Panc1 (cell line): ENCODE data around the gene APOC3. TPM values are rescaled to one million over a fixed set of nuclear protein-coding genes. Genes with fewer than 3 reads are reported as not detected.

Experiments
- ATAC-seq: fragments of 200-7000 bp; cut with Tn5 transposase; 2 replicates; pipeline ENCODE4 v1.9.1; 2020; ENCODE audit warnings: mild to moderate bottlenecking, moderate library complexity
- BruUV-seq: library from RNA; stranded (reverse); fragments of 400-500 nt; replicated peaks from 2 replicates; lab custom pipeline; 2021; lab: Mats Ljungman, UMichigan
- CTCF ChIA-PET: fragments of 300-600 bp; sonication (Branson Sonifier 250); formaldehyde crosslinking; loops from one replicate; lab custom pipeline; 2022; ENCODE audit warnings: antibody characterized with exemption; lab: Charles Lee
- POLR2A ChIA-PET: fragments of 300-600 bp; sonication (Branson Sonifier 250); formaldehyde crosslinking; loops from one replicate; lab custom pipeline; 2022; ENCODE audit warnings: antibody characterized with exemption; lab: Charles Lee
- DNase-seq: peaks from one replicate; pipeline ENCODE4 v3.0.0-alpha.2; 2010; ENCODE audit warnings: low read depth, low spot score
- H3K27ac ChIP-seq: 2 replicates; pipeline ENCODE4 v1.5.1; 2011; ENCODE audit warnings: mild to moderate bottlenecking, low read length, inconsistent platforms
- H3K27me3 ChIP-seq: fragments of 200-500 bp; sonication (Bioruptor generic); 2 replicates; pipeline ENCODE4 v1.6.0; 2014; ENCODE audit warnings: low read length, inconsistent platforms; ENCODE audit not compliant: control insufficient read depth, insufficient read depth
- H3K36me3 ChIP-seq: fragments of 200-500 bp; sonication (Bioruptor generic); 2 replicates; pipeline ENCODE4 v1.5.1; 2014; ENCODE audit warnings: inconsistent platforms, mild to moderate bottlenecking, low read length, moderate library complexity; ENCODE audit not compliant: control insufficient read depth, insufficient read depth
- H3K4me1 ChIP-seq: 2 replicates; pipeline ENCODE4 v1.5.1; 2011; ENCODE audit warnings: inconsistent platforms, mild to moderate bottlenecking, low read length, moderate library complexity; ENCODE audit not compliant: control insufficient read depth, insufficient read depth
- H3K4me3 ChIP-seq, 2 experiments: 2 replicates each; pipeline ENCODE4 v1.5.1; 2011 to 2012; ENCODE audit warnings: low read depth in 2 of 2, low read length in 2 of 2, mild to moderate bottlenecking in 2 of 2, inconsistent platforms in 1 of 2, moderate library complexity in 1 of 2
- H3K9me3 ChIP-seq: fragments of 200-500 bp; sonication (Bioruptor generic); 2 replicates; pipeline ENCODE4 v1.5.1; 2014; ENCODE audit warnings: low read depth, mild to moderate bottlenecking, inconsistent platforms, low read length, moderate library complexity; ENCODE audit not compliant: control insufficient read depth, insufficient read depth
- POLR2AphosphoS5 ChIP-seq: IDR thresholded peaks from 2 replicates; pipeline ENCODE4 v1.6.1; 2012; ENCODE audit warnings: mild to moderate bottlenecking, low read depth, low read length, moderate library complexity
- SIN3A ChIP-seq: IDR thresholded peaks from 2 replicates; pipeline ENCODE4 v1.6.1; 2012; ENCODE audit warnings: low read depth, mild to moderate bottlenecking, low read length, moderate library complexity, borderline replicate concordance; ENCODE audit not compliant: insufficient read depth
- TCF7L2 ChIP-seq: IDR thresholded peaks from 2 replicates; pipeline ENCODE4 v1.6.1; 2011; ENCODE audit warnings: mild to moderate bottlenecking, low read depth, low read length, inconsistent platforms
- in situ Hi-C: cut with HindIII; loops from 2 replicates; pipeline ENCODE4 v1.10.0; 2016; ENCODE audit warnings: low sequenced_read_pairs, low pct_unique_long_range_greater_than_20kb
- intact Hi-C: fragments of 100-400 bp; cut with micrococcal nuclease; formaldehyde crosslinking; loops from one replicate; pipeline ENCODE4 v1.10.0; 2022; ENCODE audit not compliant: unreplicated experiment
- total RNA-seq: library from RNA; stranded (reverse); gene quantifications from one replicate; pipeline ENCODE4 v1.2.1, GENCODE V29; 2021; ENCODE audit not compliant: unreplicated experiment
- TF ChIP-seq, protein P1 (sequence below), 2 experiments: IDR thresholded peaks; 2 replicates each; pipeline ENCODE4 v1.6.1; 2011 to 2012; ENCODE audit warnings: low read depth in 2 of 2, control low read depth in 1 of 2, low read length in 1 of 2, mild to moderate bottlenecking in 1 of 2, moderate library complexity in 1 of 2; ENCODE audit not compliant: insufficient read depth in 1 of 2
- TF ChIP-seq, protein P2 (sequence below): fragments of 450-650 bp; IDR thresholded peaks from 2 replicates; pipeline ENCODE4 v1.5.1; 2017; ENCODE audit warnings: mild to moderate bottlenecking

APOC3 gene
- total RNA-seq, 1 experiment from 2014 or later, result 1.2 TPM

DNA sequence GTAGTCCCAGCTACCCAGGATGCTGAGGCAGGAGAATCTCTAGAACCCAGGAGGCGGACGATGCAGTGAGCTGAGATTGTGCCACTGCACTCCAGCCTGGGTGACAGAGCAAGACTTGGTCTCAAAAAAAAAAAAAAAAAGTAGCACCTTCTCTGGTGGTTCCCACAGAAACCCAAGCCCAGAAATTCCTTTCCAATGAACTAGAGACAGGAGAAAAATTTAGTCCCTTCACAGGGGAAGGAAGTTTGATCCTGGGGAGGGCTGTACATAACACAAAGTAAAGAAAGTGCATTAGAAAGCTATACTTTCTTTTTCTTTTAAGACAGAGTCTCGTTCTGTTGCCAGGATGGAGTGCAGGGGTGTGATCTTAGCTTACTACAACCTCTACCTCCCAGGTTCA, 33.2 kb downstream of the APOC3 start:
- H3K36me3 ChIP-seq, result peaks cover 5% of the 10 kb centered on the region; the same call in 1 of the 2 replicates
- H3K4me1 ChIP-seq, result no peaks in the 10 kb centered on the region
- ATAC-seq (no peak), DNase-seq (no peak)
- H3K27me3 ChIP-seq, result no peaks in the 10 kb centered on the region
- intact Hi-C loops, result no loop called here
- in situ Hi-C loops, result no loop called here
- H3K9me3 ChIP-seq, result no peaks in the 10 kb centered on the region
- no peak overlapping the region for H3K4me3 ChIP-seq
- ChIA-PET POLR2A (interaction anchor here (0.6 kb wide), 1 partner anchor 18 kb away, joined by 4 read pairs; no protein-coding TSS in a partner anchor), CTCF (no interaction called here)
- BruUV-seq, result no TSS peak
- no peak overlapping the region for H3K27ac ChIP-seq
- no peak for TF ChIP-seq SIN3A

DNA sequence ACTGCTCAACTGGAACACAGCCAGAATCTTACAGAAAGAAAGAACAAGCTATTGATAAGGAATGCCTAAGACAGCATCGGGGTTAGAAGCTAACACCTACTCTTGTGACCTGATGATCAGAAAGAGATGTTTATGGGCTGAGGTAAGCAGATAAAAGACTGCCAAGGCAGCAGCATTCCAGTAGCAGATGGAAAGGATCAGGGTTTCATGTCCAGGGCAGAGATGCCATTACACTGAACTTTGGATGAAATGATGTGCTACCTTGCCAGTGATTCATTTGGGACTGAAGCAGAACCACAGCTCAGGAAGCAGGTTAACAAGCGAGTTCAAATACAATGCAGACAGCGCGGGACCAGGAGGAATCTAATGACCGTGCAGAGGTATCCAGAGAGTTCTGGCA, 34.8 kb downstream of the APOC3 start:
- Histone ChIP-seq H3K27me3 (no peaks in the 10 kb centered on the region), H3K9me3 (no peaks in the 10 kb centered on the region), H3K36me3 (peaks cover 8% of the 10 kb centered on the region; the same call in 1 of the 2 replicates), H3K4me3 (no peak overlapping the region), H3K4me1 (no peaks in the 10 kb centered on the region), H3K27ac (no peak overlapping the region)
- ChIA-PET CTCF (no interaction called here), POLR2A (no interaction called here)
- no TSS peak for BruUV-seq
- TF ChIP-seq POLR2AphosphoS5 (no peak), SIN3A (no peak), TCF7L2 (no peak)
- TF ChIP-seq, protein P1, sequence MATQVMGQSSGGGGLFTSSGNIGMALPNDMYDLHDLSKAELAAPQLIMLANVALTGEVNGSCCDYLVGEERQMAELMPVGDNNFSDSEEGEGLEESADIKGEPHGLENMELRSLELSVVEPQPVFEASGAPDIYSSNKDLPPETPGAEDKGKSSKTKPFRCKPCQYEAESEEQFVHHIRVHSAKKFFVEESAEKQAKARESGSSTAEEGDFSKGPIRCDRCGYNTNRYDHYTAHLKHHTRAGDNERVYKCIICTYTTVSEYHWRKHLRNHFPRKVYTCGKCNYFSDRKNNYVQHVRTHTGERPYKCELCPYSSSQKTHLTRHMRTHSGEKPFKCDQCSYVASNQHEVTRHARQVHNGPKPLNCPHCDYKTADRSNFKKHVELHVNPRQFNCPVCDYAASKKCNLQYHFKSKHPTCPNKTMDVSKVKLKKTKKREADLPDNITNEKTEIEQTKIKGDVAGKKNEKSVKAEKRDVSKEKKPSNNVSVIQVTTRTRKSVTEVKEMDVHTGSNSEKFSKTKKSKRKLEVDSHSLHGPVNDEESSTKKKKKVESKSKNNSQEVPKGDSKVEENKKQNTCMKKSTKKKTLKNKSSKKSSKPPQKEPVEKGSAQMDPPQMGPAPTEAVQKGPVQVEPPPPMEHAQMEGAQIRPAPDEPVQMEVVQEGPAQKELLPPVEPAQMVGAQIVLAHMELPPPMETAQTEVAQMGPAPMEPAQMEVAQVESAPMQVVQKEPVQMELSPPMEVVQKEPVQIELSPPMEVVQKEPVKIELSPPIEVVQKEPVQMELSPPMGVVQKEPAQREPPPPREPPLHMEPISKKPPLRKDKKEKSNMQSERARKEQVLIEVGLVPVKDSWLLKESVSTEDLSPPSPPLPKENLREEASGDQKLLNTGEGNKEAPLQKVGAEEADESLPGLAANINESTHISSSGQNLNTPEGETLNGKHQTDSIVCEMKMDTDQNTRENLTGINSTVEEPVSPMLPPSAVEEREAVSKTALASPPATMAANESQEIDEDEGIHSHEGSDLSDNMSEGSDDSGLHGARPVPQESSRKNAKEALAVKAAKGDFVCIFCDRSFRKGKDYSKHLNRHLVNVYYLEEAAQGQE (IDR thresholded peaks at IDR 0.05; ENCODE audit: insufficient read depth in 1 of 2, low read depth in 2 of 2, low read length in 1 of 2), result no peak
- TF ChIP-seq, protein P2, sequence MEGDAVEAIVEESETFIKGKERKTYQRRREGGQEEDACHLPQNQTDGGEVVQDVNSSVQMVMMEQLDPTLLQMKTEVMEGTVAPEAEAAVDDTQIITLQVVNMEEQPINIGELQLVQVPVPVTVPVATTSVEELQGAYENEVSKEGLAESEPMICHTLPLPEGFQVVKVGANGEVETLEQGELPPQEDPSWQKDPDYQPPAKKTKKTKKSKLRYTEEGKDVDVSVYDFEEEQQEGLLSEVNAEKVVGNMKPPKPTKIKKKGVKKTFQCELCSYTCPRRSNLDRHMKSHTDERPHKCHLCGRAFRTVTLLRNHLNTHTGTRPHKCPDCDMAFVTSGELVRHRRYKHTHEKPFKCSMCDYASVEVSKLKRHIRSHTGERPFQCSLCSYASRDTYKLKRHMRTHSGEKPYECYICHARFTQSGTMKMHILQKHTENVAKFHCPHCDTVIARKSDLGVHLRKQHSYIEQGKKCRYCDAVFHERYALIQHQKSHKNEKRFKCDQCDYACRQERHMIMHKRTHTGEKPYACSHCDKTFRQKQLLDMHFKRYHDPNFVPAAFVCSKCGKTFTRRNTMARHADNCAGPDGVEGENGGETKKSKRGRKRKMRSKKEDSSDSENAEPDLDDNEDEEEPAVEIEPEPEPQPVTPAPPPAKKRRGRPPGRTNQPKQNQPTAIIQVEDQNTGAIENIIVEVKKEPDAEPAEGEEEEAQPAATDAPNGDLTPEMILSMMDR, result no peak
- intact Hi-C loops (no loop called here), in situ Hi-C loops (no loop called here)
- DNase-seq, result no peak
- no peak for ATAC-seq

DNA sequence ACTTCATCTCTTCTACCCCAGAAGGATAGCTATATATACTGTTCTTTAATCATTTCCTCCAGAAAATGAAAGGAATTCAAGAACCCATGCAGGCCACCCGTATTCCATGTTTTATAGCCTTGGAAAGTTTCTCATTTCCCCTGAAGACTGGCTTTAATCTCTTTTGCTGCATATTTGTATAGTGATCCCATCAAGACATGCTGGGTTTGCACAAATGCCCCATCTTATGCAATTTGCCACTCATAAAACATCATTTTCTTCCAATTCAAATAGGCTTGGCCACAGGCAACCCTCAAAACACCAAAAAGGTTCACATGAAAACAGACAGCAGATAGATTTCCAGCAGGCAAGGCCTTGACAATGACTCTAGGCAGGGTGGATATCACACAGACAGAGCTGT, 36.0 kb downstream of the APOC3 start:
- POLR2A ChIA-PET, result no interaction called here
- in situ Hi-C loops, result no loop called here
- no TSS peak for BruUV-seq

More for the DNA sequence above, 36.0 kb downstream of the APOC3 start:
- TF ChIP-seq POLR2AphosphoS5, result no peak
- TF ChIP-seq, protein P2, result no peak
- no peak for TF ChIP-seq SIN3A
- no peak for TF ChIP-seq TCF7L2
- TF ChIP-seq, protein P1 (IDR thresholded peaks at IDR 0.05; ENCODE audit: insufficient read depth in 1 of 2, low read depth in 2 of 2, low read length in 1 of 2), result no peak
- H3K9me3 ChIP-seq, result no peaks in the 10 kb centered on the region
- intact Hi-C loops, result no loop called here
- no peak overlapping the region for H3K27ac ChIP-seq
- DNase-seq (no peak), ATAC-seq (no peak)
- no peaks in the 10 kb centered on the region for H3K4me1 ChIP-seq
- no peak overlapping the region for H3K4me3 ChIP-seq
- H3K36me3 ChIP-seq, result peaks cover 8% of the 10 kb centered on the region; the same call in 1 of the 2 replicates
- CTCF ChIA-PET, result no interaction called here
- no peaks in the 10 kb centered on the region for H3K27me3 ChIP-seq
